Right atrium auricular region (tissue), 2 donors: Measurements from ENCODE around the gene TFCP2L1. TPM values are rescaled to one million over a fixed set of nuclear protein-coding genes. Genes with fewer than 3 reads are reported as not detected.

ENCODE experiments used
- DNase-seq: peaks from one replicate; pipeline ENCODE4 v3.0.0-alpha.2; 2019; ENCODE audit warnings: low spot score
- H3K27ac ChIP-seq, 2 donors: fragments of 200-600 bp; sonication (generic); 1 replicate in 1 of 2; 2 replicates in 1 of 2; pipeline ENCODE4 v1.5.1; 2016 to 2019
- H3K27me3 ChIP-seq, 2 donors: fragments of 200-600 bp; sonication (generic); one replicate each; pipeline versions ENCODE4 v1.5.1 to v1.6.0; 2017 to 2019
- H3K36me3 ChIP-seq: fragments of 200-600 bp; sonication (generic); one replicate; pipeline ENCODE4 v1.5.1; 2016
- H3K4me1 ChIP-seq, 2 donors: fragments of 200-600 bp; sonication (generic); one replicate each; pipeline versions ENCODE4 v1.5.1 to v1.6.0; 2017 to 2019
- H3K4me3 ChIP-seq, 2 donors: fragments of 200-600 bp; sonication (generic); 1 replicate in 1 of 2; 2 replicates in 1 of 2; pipeline ENCODE4 v1.5.1; 2017 to 2019; ENCODE audit warnings: mild to moderate bottlenecking in 1 of 2, moderate library complexity in 1 of 2
- H3K9me3 ChIP-seq, 2 donors: fragments of 200-600 bp; sonication (generic); one replicate each; pipeline ENCODE4 v1.5.1; 2019
- total RNA-seq, 2 donors: library from RNA; depleted of rRNA; stranded (reverse); fragments of >200 nt; gene quantifications; one replicate each; pipeline ENCODE4 v1.1.0, GENCODE V29; 2016
- TF ChIP-seq, protein P1 (sequence below), 2 donors: fragments of 200-600 bp; sonication (generic); IDR thresholded peaks; one replicate each; pipeline ENCODE4 v1.5.1; 2019; ENCODE audit warnings: antibody characterized with exemption in 2 of 2

TFCP2L1 gene
- total RNA-seq, 2 donors from 2014 or later = 0.28 to 0.44 TPM

DNA sequence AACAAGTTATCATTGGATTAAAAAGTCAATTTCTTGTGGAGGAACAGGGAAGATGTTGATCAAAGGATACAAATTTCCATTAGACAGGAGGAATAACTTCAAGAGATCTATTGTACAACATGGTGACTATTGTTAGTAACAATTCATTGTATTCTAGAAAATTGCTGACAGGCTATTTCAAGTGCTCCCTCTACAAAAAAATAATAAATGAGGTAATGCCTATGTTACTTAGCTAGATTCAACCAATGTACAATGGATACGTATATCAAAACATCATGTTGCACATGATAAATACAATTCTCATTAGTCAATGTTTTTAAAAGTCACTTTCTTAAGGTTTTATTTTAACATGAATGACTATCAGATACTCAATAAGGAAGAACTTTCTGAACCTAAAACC, 33.5 kb downstream of the TFCP2L1 start:
- no peak overlapping the region for H3K4me3 ChIP-seq
- no peak overlapping the region for H3K27ac ChIP-seq
- H3K36me3 ChIP-seq = no peaks in the 10 kb centered on the region
- H3K9me3 ChIP-seq = no peaks in the 10 kb centered on the region
- TF ChIP-seq, protein P1, sequence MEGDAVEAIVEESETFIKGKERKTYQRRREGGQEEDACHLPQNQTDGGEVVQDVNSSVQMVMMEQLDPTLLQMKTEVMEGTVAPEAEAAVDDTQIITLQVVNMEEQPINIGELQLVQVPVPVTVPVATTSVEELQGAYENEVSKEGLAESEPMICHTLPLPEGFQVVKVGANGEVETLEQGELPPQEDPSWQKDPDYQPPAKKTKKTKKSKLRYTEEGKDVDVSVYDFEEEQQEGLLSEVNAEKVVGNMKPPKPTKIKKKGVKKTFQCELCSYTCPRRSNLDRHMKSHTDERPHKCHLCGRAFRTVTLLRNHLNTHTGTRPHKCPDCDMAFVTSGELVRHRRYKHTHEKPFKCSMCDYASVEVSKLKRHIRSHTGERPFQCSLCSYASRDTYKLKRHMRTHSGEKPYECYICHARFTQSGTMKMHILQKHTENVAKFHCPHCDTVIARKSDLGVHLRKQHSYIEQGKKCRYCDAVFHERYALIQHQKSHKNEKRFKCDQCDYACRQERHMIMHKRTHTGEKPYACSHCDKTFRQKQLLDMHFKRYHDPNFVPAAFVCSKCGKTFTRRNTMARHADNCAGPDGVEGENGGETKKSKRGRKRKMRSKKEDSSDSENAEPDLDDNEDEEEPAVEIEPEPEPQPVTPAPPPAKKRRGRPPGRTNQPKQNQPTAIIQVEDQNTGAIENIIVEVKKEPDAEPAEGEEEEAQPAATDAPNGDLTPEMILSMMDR (IDR thresholded peaks at IDR 0.05) = no peak
- H3K4me1 ChIP-seq = no peaks in the 10 kb centered on the region
- no peak for DNase-seq
- no peaks in the 10 kb centered on the region for H3K27me3 ChIP-seq

DNA sequence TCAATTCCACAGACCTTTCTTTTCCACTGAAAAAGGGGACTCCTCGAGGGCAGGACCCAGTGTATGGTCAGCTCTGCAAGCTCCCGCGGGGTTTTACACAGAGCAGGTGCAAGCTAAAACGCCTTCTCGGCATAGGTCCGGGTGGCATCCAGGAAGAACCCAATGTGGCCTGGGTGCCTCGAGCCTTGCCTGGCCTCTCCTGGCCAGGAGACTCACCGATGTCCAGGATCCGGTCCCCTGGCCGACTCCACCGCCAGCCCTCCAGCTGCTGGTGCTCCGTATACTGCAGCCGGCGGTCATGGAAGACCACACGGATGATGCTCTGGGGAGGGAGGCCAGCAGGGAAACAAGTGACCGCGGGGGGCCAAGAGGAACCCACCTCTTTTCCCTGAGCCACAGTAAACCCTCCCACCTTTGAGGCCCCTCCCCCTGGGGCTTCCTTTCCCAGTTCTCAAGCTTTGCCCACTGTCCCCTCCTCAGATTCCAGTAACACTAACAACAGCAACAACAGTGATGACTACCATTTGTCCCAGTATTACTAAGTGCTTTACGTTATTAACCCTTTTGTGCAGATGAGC, 36.1 kb downstream of the TFCP2L1 start:
- Histone ChIP-seq H3K36me3 (no peaks in the 10 kb centered on the region), H3K27me3 (no peaks in the 10 kb centered on the region), H3K9me3 (no peaks in the 10 kb centered on the region), H3K27ac (no peak overlapping the region), H3K4me1 (no peaks in the 10 kb centered on the region), H3K4me3 (no peak overlapping the region)
- no peak for DNase-seq
- TF ChIP-seq, protein P1 (IDR thresholded peaks at IDR 0.05) = no peak

DNA sequence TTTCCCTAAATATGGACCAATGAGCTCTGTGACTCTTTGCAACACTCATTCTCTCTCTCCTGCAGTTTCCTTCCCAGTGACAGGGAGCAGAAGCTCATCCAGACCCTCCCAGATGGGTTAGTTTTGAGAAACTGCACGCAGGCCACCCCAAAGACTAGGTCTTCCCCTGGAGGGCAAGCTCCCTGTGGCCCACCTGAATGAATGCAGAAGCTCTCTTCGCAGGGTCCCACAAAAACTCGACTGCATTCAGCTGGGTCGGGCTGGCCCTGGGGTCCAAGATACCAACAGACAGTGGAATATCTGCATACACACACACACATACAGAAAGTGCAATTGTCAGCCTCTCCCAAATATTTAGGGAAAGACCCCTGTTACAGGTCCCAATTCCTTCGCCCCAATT, 37.0 kb downstream of the TFCP2L1 start:
- no peaks in the 10 kb centered on the region for H3K27me3 ChIP-seq
- H3K4me3 ChIP-seq = no peak overlapping the region
- no peaks in the 10 kb centered on the region for H3K4me1 ChIP-seq
- DNase-seq = no peak
- H3K27ac ChIP-seq = no peak overlapping the region
- no peaks in the 10 kb centered on the region for H3K9me3 ChIP-seq
- H3K36me3 ChIP-seq = no peaks in the 10 kb centered on the region
- TF ChIP-seq, protein P1 (IDR thresholded peaks at IDR 0.05) = no peak

DNA sequence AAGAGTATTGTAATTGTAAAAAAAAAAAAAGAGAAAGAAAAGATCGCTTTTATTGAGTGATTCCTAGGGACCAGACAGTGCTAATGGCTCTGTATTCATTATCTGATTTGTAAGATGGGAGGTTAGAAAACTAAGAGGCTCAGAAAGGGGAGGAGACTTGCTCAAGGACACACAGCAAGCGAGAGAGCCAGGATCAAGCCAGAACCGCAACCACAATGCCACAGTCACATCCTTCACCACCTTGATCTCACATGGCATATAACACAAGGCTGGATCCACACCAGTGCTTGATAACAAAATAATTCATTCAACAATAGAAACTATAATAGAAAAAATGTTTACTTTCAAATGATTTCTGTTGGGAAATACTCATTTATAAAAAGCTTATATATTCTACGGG, 37.5 kb downstream of the TFCP2L1 start:
- no peak for DNase-seq
- Histone ChIP-seq H3K27me3 (no peaks in the 10 kb centered on the region), H3K36me3 (no peaks in the 10 kb centered on the region), H3K9me3 (no peaks in the 10 kb centered on the region), H3K4me3 (no peak overlapping the region), H3K27ac (no peak overlapping the region), H3K4me1 (no peaks in the 10 kb centered on the region)
- TF ChIP-seq, protein P1 (IDR thresholded peaks at IDR 0.05) = no peak

DNA sequence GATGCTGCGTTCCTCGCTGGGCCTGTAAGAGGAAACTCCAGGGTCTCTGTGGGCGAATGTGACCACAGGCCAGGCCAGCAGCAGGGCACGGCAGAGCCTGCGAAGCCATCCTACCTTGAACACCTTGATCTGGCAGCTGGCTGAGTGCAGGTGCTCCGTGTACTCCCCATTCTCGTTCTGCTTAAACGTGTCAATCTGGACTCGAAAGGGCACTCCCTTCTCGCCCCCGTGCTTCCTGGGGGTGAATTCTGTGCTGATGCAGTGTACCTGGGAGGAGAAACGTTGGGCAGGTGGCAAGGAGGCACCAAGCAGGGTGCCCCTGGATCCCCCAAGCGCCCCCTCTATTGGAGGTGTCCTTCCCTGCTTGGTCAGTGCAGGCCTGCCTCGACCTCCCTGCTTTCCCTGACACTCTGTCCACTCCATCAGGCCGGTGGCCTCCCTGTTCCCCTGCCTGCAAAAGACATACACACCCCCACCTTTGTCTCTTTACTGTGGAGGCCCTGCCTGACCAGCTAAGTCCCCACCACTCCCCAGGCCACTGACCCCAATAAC, 38.2 kb downstream of the TFCP2L1 start:
- Histone ChIP-seq H3K4me1 (no peaks in the 10 kb centered on the region), H3K27ac (no peak overlapping the region), H3K36me3 (no peaks in the 10 kb centered on the region), H3K4me3 (no peak overlapping the region), H3K27me3 (no peaks in the 10 kb centered on the region), H3K9me3 (no peaks in the 10 kb centered on the region)
- TF ChIP-seq, protein P1 (IDR thresholded peaks at IDR 0.05) = no peak
- no peak for DNase-seq

DNA sequence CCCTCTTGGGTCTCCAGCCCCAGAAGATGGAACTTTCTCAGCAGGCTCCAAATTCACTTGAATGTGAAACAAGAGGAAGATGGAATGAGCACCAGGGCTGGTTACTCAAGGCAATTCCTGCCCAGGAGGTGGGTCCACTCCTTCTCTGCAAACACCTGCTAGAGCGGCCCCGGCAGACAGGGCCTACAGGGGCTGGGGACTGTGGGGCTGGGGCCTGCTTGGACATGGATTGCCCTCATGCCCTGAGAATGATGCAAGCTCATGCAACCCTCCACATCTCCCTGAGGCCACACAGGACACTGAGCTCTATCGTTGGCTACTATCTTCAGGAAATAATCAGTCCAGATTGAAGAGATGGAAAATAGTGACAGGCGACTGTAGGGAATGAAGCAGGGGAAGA, 39.1 kb downstream of the TFCP2L1 start:
- Histone ChIP-seq H3K9me3 (no peaks in the 10 kb centered on the region), H3K36me3 (no peaks in the 10 kb centered on the region), H3K4me1 (no peaks in the 10 kb centered on the region), H3K27ac (no peak overlapping the region), H3K4me3 (no peak overlapping the region), H3K27me3 (no peaks in the 10 kb centered on the region)
- TF ChIP-seq, protein P1 (IDR thresholded peaks at IDR 0.05) = no peak
- DNase-seq = no peak
